Measurements from ENCODE around the gene YIPF5. TPM values are rescaled to one million over a fixed set of nuclear protein-coding genes. Genes with fewer than 3 reads are reported as not detected.

YIPF5 gene
- total RNA-seq, 1 donor from 2014 or later: 60.2 TPM

GRCh38 chr5:144201588-144201987 is 31.1 kb upstream of the YIPF5 start:
- Mint-ChIP-seq H3K27me3 (ENCODE audit: low read depth) (peaks cover 14% of the 10 kb centered on the region), H3K27ac (no peak overlapping the region), H3K4me1 (peaks cover 50% of the 10 kb centered on the region), H3K4me3 (no peak overlapping the region), H3K36me3 (no peaks in the 10 kb centered on the region), H3K9me3 (no peaks in the 10 kb centered on the region)
- TF ChIP-seq, protein P1, sequence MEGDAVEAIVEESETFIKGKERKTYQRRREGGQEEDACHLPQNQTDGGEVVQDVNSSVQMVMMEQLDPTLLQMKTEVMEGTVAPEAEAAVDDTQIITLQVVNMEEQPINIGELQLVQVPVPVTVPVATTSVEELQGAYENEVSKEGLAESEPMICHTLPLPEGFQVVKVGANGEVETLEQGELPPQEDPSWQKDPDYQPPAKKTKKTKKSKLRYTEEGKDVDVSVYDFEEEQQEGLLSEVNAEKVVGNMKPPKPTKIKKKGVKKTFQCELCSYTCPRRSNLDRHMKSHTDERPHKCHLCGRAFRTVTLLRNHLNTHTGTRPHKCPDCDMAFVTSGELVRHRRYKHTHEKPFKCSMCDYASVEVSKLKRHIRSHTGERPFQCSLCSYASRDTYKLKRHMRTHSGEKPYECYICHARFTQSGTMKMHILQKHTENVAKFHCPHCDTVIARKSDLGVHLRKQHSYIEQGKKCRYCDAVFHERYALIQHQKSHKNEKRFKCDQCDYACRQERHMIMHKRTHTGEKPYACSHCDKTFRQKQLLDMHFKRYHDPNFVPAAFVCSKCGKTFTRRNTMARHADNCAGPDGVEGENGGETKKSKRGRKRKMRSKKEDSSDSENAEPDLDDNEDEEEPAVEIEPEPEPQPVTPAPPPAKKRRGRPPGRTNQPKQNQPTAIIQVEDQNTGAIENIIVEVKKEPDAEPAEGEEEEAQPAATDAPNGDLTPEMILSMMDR (IDR thresholded peaks at IDR 0.05; ENCODE audit: unreplicated experiment): no peak
- no peak for DNase-seq (ENCODE audit: low spot score in 2 of 2, unreplicated experiment in 2 of 2)

DNA sequence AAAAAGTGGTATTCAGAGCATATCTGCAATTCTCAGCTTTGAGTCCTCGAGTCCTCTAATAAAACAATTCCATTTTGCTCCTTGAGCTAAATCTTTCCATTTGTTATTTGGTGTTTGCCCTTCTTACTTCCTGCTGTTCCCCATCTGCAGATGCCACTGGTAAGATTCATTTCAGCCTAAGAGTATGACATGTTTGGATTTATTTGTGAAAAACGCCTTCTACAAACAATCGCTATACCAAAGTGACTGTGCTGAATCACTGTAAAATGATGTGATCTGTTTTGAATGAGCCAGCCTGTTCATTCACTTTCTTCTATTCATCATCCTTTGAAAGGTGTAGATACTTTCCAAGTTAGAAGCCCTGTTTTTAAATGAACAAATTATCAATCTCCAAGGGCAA is 27.9 kb upstream of the YIPF5 start:
- TF ChIP-seq, protein P1 (IDR thresholded peaks at IDR 0.05; ENCODE audit: unreplicated experiment): no peak
- no peak overlapping the region for H3K4me3 Mint-ChIP-seq

GRCh38 chr5:144196612-144197011 is 26.2 kb upstream of the YIPF5 start:
- Mint-ChIP-seq H3K4me1 (peaks cover 31% of the 10 kb centered on the region), H3K27ac (no peak overlapping the region), H3K9me3 (no peaks in the 10 kb centered on the region), H3K36me3 (no peaks in the 10 kb centered on the region), H3K4me3 (no peak overlapping the region), H3K27me3 (ENCODE audit: low read depth) (peaks cover 16% of the 10 kb centered on the region)
- TF ChIP-seq, protein P1 (IDR thresholded peaks at IDR 0.05; ENCODE audit: unreplicated experiment): peak; percentile 39
- no peak for DNase-seq (ENCODE audit: low spot score in 2 of 2, unreplicated experiment in 2 of 2)

More for the DNA sequence above, 27.9 kb upstream of the YIPF5 start:
- peaks cover 38% of the 10 kb centered on the region for H3K4me1 Mint-ChIP-seq
- H3K36me3 Mint-ChIP-seq: no peaks in the 10 kb centered on the region
- no peaks in the 10 kb centered on the region for H3K9me3 Mint-ChIP-seq
- no peak for DNase-seq (ENCODE audit: low spot score in 2 of 2, unreplicated experiment in 2 of 2)
- no peak overlapping the region for H3K27ac Mint-ChIP-seq
- peaks cover 18% of the 10 kb centered on the region for H3K27me3 Mint-ChIP-seq (ENCODE audit: low read depth)

DNA sequence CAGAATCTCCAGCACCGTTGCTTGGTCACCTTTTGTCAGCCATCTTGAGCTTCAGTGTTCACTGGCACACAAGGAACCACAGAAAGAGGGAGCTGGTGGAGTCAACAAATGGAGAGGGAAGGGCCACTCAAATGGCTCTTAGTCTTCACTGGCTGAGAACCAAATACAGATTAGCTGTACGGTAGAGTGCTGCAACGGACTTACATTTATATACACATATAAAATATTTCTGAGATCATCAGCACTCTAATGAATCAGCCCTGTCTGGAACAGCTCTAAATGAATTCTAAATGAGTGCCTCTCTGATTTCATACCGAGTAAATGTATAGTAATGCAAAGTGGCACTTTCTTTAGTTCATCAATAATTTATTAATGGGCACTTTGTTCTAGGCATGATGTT is 25.0 kb upstream of the YIPF5 start:
- Mint-ChIP-seq H3K27ac (no peak overlapping the region), H3K4me1 (peaks cover 32% of the 10 kb centered on the region), H3K27me3 (ENCODE audit: low read depth) (peaks cover 15% of the 10 kb centered on the region), H3K4me3 (no peak overlapping the region), H3K9me3 (no peaks in the 10 kb centered on the region), H3K36me3 (no peaks in the 10 kb centered on the region)
- DNase-seq (ENCODE audit: low spot score in 2 of 2, unreplicated experiment in 2 of 2): no peak
- TF ChIP-seq, protein P1 (IDR thresholded peaks at IDR 0.05; ENCODE audit: unreplicated experiment): no peak

DNA sequence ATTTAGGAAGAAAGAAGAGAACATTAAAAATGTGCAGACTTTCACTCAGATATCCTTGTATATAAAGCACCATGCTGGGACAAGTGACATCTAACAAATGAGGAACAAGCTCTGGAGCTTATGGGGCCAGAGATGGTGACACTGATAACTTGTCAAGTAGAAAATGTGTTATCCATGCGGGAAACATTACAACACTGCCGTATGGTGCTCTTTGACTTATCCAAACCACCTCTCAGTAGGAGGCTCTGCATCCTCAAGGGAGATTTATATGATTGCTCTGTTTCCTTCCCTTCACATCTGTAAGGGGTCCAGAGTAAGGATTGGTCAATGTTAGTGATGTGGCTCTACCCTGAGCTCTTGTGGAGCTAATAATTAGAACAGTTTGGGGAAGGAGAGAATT is 23.7 kb upstream of the YIPF5 start:
- peaks cover 15% of the 10 kb centered on the region for H3K27me3 Mint-ChIP-seq (ENCODE audit: low read depth)
- H3K36me3 Mint-ChIP-seq: no peaks in the 10 kb centered on the region
- TF ChIP-seq, protein P1 (IDR thresholded peaks at IDR 0.05; ENCODE audit: unreplicated experiment): no peak
- H3K4me1 Mint-ChIP-seq: peaks cover 31% of the 10 kb centered on the region
- H3K27ac Mint-ChIP-seq: no peak overlapping the region
- no peaks in the 10 kb centered on the region for H3K9me3 Mint-ChIP-seq
- no peak overlapping the region for H3K4me3 Mint-ChIP-seq
- DNase-seq (ENCODE audit: low spot score in 2 of 2, unreplicated experiment in 2 of 2): no peak

DNA sequence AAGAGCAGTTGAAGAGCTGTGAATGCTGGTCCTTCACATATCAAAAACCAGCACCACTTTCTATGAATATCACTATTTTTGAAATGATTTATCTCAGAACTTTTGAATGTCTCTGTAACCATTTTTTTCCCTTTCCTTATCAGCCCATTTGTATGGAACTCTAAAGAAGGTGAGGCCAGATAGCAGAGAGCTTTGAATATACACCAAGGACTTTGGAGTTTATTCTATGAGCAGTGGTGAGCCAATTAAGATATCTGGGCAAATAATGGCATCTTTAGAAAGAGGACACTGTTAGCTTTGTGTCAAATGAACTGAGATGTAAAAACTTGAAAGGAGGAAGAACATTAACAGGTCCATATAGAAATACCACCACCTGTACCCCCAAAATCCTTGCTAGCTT is 22.2 kb upstream of the YIPF5 start:
- TF ChIP-seq, protein P1 (IDR thresholded peaks at IDR 0.05; ENCODE audit: unreplicated experiment): no peak
- no peak for DNase-seq (ENCODE audit: low spot score in 2 of 2, unreplicated experiment in 2 of 2)
- Mint-ChIP-seq H3K4me1 (peaks cover 33% of the 10 kb centered on the region), H3K27me3 (ENCODE audit: low read depth) (peaks cover 15% of the 10 kb centered on the region), H3K4me3 (no peak overlapping the region), H3K9me3 (no peaks in the 10 kb centered on the region), H3K36me3 (no peaks in the 10 kb centered on the region), H3K27ac (no peak overlapping the region)

All from mesothelial cell of epicardium (in vitro differentiated cells).